SK-N-MC (cell line): Measurements from ENCODE around the gene ENTPD7.

Experiments used
- EZH2 ChIP-seq: fragments of 200-600 bp; sonication (generic); IDR thresholded peaks from one replicate; pipeline ENCODE4 v1.6.1; 2017; ENCODE audit warnings: antibody characterized with exemption
- FOXP2 ChIP-seq: optimal IDR thresholded peaks from 2 replicates; pipeline ENCODE3; 2011; ENCODE audit warnings: mild to moderate bottlenecking, moderate library complexity; ENCODE audit not compliant: insufficient read depth; ENCODE audit errors: extremely low read length, control extremely low read depth

- TF ChIP-seq FOXP2 (no peak), EZH2 (no peak)
Measured at GRCh38 chr10:99610221-99610620, 49.1 kb upstream of the ENTPD7 start.
